ENCODE measurements around the gene TKT. TPM values are rescaled to one million over a fixed set of nuclear protein-coding genes. Genes with fewer than 3 reads are reported as not detected.

The TKT gene
- polyA plus RNA-seq, 2 donors, result 264 to 374 TPM

- Histone ChIP-seq H3K4me1 (ENCODE audit: control insufficient read depth in 2 of 2, insufficient read depth in 2 of 2, low read length in 1 of 2) (no peaks in the 10 kb centered on the region), H3K27me3 (ENCODE audit: control insufficient read depth in 1 of 2, insufficient read depth in 2 of 2, low read length in 2 of 2) (no peaks in the 10 kb centered on the region), H3K9me3 (ENCODE audit: control insufficient read depth in 2 of 2, insufficient read depth in 1 of 2, low read depth in 1 of 2, low read length in 1 of 2) (peaks cover 0 to 3% of the 10 kb centered on the region in 2 donors), H3K27ac (ENCODE audit: low read depth in 2 of 2, low read length in 1 of 2) (no peak overlapping the region), H3K36me3 (ENCODE audit: control insufficient read depth in 2 of 2, insufficient read depth in 2 of 2, low read length in 1 of 2) (no peaks in the 10 kb centered on the region), H3K4me3 (ENCODE audit: low read depth in 1 of 2, low read length in 2 of 2) (no peak overlapping the region)
- WGBS, 2 donors, result 79 to 82% methylated on average over 9 of the region's 9 CpGs
Measured at GRCh38 chr3:53211706-53212702, 43.8 kb downstream of the TKT start.

GRCh38 chr3:53202331-53203015 is 53.3 kb downstream of the TKT start:
- Histone ChIP-seq H3K9me3 (ENCODE audit: control insufficient read depth in 2 of 2, insufficient read depth in 1 of 2, low read depth in 1 of 2, low read length in 1 of 2) (no peaks in the 10 kb centered on the region), H3K27ac (ENCODE audit: low read depth in 2 of 2, low read length in 1 of 2) (no peak overlapping the region), H3K27me3 (ENCODE audit: control insufficient read depth in 1 of 2, insufficient read depth in 2 of 2, low read length in 2 of 2) (no peaks in the 10 kb centered on the region), H3K36me3 (ENCODE audit: control insufficient read depth in 2 of 2, insufficient read depth in 2 of 2, low read length in 1 of 2) (no peaks in the 10 kb centered on the region), H3K4me1 (ENCODE audit: control insufficient read depth in 2 of 2, insufficient read depth in 2 of 2, low read length in 1 of 2) (no peaks in the 10 kb centered on the region), H3K4me3 (ENCODE audit: low read depth in 1 of 2, low read length in 2 of 2) (no peak overlapping the region)
- 74 to 80% methylated on average over 14 of the region's 14 CpGs for WGBS, 2 donors

- peaks cover 0 to under 1% of the 10 kb centered on the region in 2 donors for H3K4me1 ChIP-seq (ENCODE audit: control insufficient read depth in 2 of 2, insufficient read depth in 2 of 2, low read length in 1 of 2)
- no peak overlapping the region for H3K4me3 ChIP-seq (ENCODE audit: low read depth in 1 of 2, low read length in 2 of 2)
- H3K27me3 ChIP-seq (ENCODE audit: control insufficient read depth in 1 of 2, insufficient read depth in 2 of 2, low read length in 2 of 2), result no peaks in the 10 kb centered on the region
- H3K27ac ChIP-seq (ENCODE audit: low read depth in 2 of 2, low read length in 1 of 2), result no peak overlapping the region
- no peaks in the 10 kb centered on the region for H3K36me3 ChIP-seq (ENCODE audit: control insufficient read depth in 2 of 2, insufficient read depth in 2 of 2, low read length in 1 of 2)
- no peaks in the 10 kb centered on the region for H3K9me3 ChIP-seq (ENCODE audit: control insufficient read depth in 2 of 2, insufficient read depth in 1 of 2, low read depth in 1 of 2, low read length in 1 of 2)
- WGBS, 2 donors, result 86 to 88% methylated on average over 19 of the region's 19 CpGs
Measured at GRCh38 chr3:53200501-53201498, 55.0 kb downstream of the TKT start.

GRCh38 chr3:53199834-53200233 is 56.0 kb downstream of the TKT start:
- no peaks in the 10 kb centered on the region for H3K27me3 ChIP-seq (ENCODE audit: control insufficient read depth in 1 of 2, insufficient read depth in 2 of 2, low read length in 2 of 2)
- H3K36me3 ChIP-seq (ENCODE audit: control insufficient read depth in 2 of 2, insufficient read depth in 2 of 2, low read length in 1 of 2), result peaks cover 0 to 1% of the 10 kb centered on the region in 2 donors
- H3K27ac ChIP-seq (ENCODE audit: low read depth in 2 of 2, low read length in 1 of 2), result no peak overlapping the region
- peaks cover 0 to 5% of the 10 kb centered on the region in 2 donors for H3K4me1 ChIP-seq (ENCODE audit: control insufficient read depth in 2 of 2, insufficient read depth in 2 of 2, low read length in 1 of 2)
- no peak overlapping the region for H3K4me3 ChIP-seq (ENCODE audit: low read depth in 1 of 2, low read length in 2 of 2)
- WGBS, 2 donors, result 58 to 61% methylated on average over 3 of the region's 3 CpGs
- no peaks in the 10 kb centered on the region for H3K9me3 ChIP-seq (ENCODE audit: control insufficient read depth in 2 of 2, insufficient read depth in 1 of 2, low read depth in 1 of 2, low read length in 1 of 2)

GRCh38 chr3:53198996-53199395 is 56.8 kb downstream of the TKT start:
- no peaks in the 10 kb centered on the region for H3K27me3 ChIP-seq (ENCODE audit: control insufficient read depth in 1 of 2, insufficient read depth in 2 of 2, low read length in 2 of 2)
- peaks cover 0 to 6% of the 10 kb centered on the region in 2 donors for H3K4me1 ChIP-seq (ENCODE audit: control insufficient read depth in 2 of 2, insufficient read depth in 2 of 2, low read length in 1 of 2)
- 80 to 82% methylated on average over 7 of the region's 7 CpGs for WGBS, 2 donors
- H3K27ac ChIP-seq (ENCODE audit: low read depth in 2 of 2, low read length in 1 of 2), result no peak overlapping the region
- no peak overlapping the region for H3K4me3 ChIP-seq (ENCODE audit: low read depth in 1 of 2, low read length in 2 of 2)
- peaks cover 0 to 2% of the 10 kb centered on the region in 2 donors for H3K36me3 ChIP-seq (ENCODE audit: control insufficient read depth in 2 of 2, insufficient read depth in 2 of 2, low read length in 1 of 2)
- H3K9me3 ChIP-seq (ENCODE audit: control insufficient read depth in 2 of 2, insufficient read depth in 1 of 2, low read depth in 1 of 2, low read length in 1 of 2), result no peaks in the 10 kb centered on the region

GRCh38 chr3:53198256-53198977 is 57.4 kb downstream of the TKT start:
- H3K27me3 ChIP-seq (ENCODE audit: control insufficient read depth in 1 of 2, insufficient read depth in 2 of 2, low read length in 2 of 2), result no peaks in the 10 kb centered on the region
- no peaks in the 10 kb centered on the region for H3K9me3 ChIP-seq (ENCODE audit: control insufficient read depth in 2 of 2, insufficient read depth in 1 of 2, low read depth in 1 of 2, low read length in 1 of 2)
- H3K27ac ChIP-seq (ENCODE audit: low read depth in 2 of 2, low read length in 1 of 2), result no peak overlapping the region
- 73 to 74% methylated on average over 10 of the region's 10 CpGs for WGBS, 2 donors
- H3K36me3 ChIP-seq (ENCODE audit: control insufficient read depth in 2 of 2, insufficient read depth in 2 of 2, low read length in 1 of 2), result peaks cover 0 to 2% of the 10 kb centered on the region in 2 donors
- peaks cover 0 to 6% of the 10 kb centered on the region in 2 donors for H3K4me1 ChIP-seq (ENCODE audit: control insufficient read depth in 2 of 2, insufficient read depth in 2 of 2, low read length in 1 of 2)
- H3K4me3 ChIP-seq (ENCODE audit: low read depth in 1 of 2, low read length in 2 of 2), result no peak overlapping the region

- no peak overlapping the region for H3K27ac ChIP-seq (ENCODE audit: low read depth in 2 of 2, low read length in 1 of 2)
- H3K36me3 ChIP-seq (ENCODE audit: control insufficient read depth in 2 of 2, insufficient read depth in 2 of 2, low read length in 1 of 2), result peaks cover 1 to 7% of the 10 kb centered on the region in 2 donors
- H3K4me3 ChIP-seq (ENCODE audit: low read depth in 1 of 2, low read length in 2 of 2), result no peak overlapping the region
- WGBS, 2 donors, result 63 to 64% methylated on average over 17 of the region's 17 CpGs
- no peaks in the 10 kb centered on the region for H3K27me3 ChIP-seq (ENCODE audit: control insufficient read depth in 1 of 2, insufficient read depth in 2 of 2, low read length in 2 of 2)
- no peaks in the 10 kb centered on the region for H3K9me3 ChIP-seq (ENCODE audit: control insufficient read depth in 2 of 2, insufficient read depth in 1 of 2, low read depth in 1 of 2, low read length in 1 of 2)
- peaks cover 0 to 9% of the 10 kb centered on the region in 2 donors for H3K4me1 ChIP-seq (ENCODE audit: control insufficient read depth in 2 of 2, insufficient read depth in 2 of 2, low read length in 1 of 2)
Measured at GRCh38 chr3:53196575-53197407, 59.0 kb downstream of the TKT start.

Data from esophagus (tissue), 2 donors.